ENCODE results near the gene CKS2. TPM values are rescaled to one million over a fixed set of nuclear protein-coding genes. Genes with fewer than 3 reads are reported as not detected.

Gene CKS2
- total and polyA plus RNA-seq, 2 experiments from 2014 or later: 512 to 1,783 TPM

DNA sequence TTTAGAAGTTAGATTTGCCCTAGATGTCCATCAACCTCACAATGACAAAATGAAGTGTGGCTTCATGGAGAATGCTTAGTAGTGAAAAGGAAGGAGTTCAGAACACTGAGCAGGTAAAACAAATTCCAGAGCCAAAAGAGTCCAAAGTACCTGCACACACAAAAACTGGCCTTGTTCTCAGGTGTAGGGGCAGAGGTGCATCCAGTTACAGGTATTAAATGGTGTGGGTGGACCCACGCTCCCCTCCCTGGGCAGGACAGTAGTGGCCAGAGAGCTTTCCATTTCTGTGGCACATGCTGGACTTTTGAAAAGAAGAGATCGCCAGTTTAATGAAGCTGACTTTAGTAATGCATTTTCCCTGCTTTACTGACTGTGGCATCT, 54.5 kb downstream of the CKS2 start:
- H3K4me1 ChIP-seq (ENCODE audit: insufficient read depth): no peaks in the 10 kb centered on the region
- Mint-ChIP-seq H3K27me3 (ENCODE audit: insufficient read depth, low read depth, poor library complexity) (peaks cover 5% of the 10 kb centered on the region), H3K9me3 (no peaks in the 10 kb centered on the region), H3K4me1 (no peaks in the 10 kb centered on the region), H3K27ac (no peak overlapping the region), H3K4me3 (no peak overlapping the region), H3K36me3 (ENCODE audit: low read depth) (peaks cover 18% of the 10 kb centered on the region)
- H3K79me2 ChIP-seq (replicated peaks; ENCODE audit: insufficient read depth): no peaks in the 10 kb centered on the region
- H3F3A ChIP-seq (replicated peaks; ENCODE audit: low read depth): no peaks in the 10 kb centered on the region
- 0 out of 2 replicates have a peak, but pooled peaks cover under 1% of the 10 kb centered on the region for H4K20me1 ChIP-seq (replicated peaks; ENCODE audit: insufficient read depth)
- H3K4me2 ChIP-seq: no peak overlapping the region
- DNase-seq (ENCODE audit: low spot score): no peak
- H3K36me3 ChIP-seq (ENCODE audit: insufficient read depth): peaks cover 10% of the 10 kb centered on the region; the same call in 1 of the 2 replicates
- no peak for ATAC-seq
- H3K27ac ChIP-seq (ENCODE audit: low read depth): no peak overlapping the region
- TF ChIP-seq POLR2AphosphoS5 (IDR thresholded peaks at IDR 0.05; ENCODE audit: low read depth) (no peak), EZH2 (IDR thresholded peaks at IDR 0.05; ENCODE audit: low read depth, unreplicated experiment) (no peak), CREB1 (CRISPR knock-in tag; IDR thresholded peaks at IDR 0.05; ENCODE audit: low read depth) (no peak), STAT1 (IDR thresholded peaks at IDR 0.05; ENCODE audit: unreplicated experiment) (no peak), ZNF331 (CRISPR knock-in tag; IDR thresholded peaks at IDR 0.05; ENCODE audit: low read depth) (no peak), ZNF114 (CRISPR knock-in tag; IDR thresholded peaks at IDR 0.05) (no peak), EZH2phosphoT487 (IDR thresholded peaks at IDR 0.05; ENCODE audit: unreplicated experiment) (no peak)
- TF ChIP-seq, protein P1, sequence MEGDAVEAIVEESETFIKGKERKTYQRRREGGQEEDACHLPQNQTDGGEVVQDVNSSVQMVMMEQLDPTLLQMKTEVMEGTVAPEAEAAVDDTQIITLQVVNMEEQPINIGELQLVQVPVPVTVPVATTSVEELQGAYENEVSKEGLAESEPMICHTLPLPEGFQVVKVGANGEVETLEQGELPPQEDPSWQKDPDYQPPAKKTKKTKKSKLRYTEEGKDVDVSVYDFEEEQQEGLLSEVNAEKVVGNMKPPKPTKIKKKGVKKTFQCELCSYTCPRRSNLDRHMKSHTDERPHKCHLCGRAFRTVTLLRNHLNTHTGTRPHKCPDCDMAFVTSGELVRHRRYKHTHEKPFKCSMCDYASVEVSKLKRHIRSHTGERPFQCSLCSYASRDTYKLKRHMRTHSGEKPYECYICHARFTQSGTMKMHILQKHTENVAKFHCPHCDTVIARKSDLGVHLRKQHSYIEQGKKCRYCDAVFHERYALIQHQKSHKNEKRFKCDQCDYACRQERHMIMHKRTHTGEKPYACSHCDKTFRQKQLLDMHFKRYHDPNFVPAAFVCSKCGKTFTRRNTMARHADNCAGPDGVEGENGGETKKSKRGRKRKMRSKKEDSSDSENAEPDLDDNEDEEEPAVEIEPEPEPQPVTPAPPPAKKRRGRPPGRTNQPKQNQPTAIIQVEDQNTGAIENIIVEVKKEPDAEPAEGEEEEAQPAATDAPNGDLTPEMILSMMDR (conservative IDR thresholded peaks at IDR 0.05; ENCODE audit: low read depth in 2 of 2): no peak
- TF ChIP-seq, protein P2, sequence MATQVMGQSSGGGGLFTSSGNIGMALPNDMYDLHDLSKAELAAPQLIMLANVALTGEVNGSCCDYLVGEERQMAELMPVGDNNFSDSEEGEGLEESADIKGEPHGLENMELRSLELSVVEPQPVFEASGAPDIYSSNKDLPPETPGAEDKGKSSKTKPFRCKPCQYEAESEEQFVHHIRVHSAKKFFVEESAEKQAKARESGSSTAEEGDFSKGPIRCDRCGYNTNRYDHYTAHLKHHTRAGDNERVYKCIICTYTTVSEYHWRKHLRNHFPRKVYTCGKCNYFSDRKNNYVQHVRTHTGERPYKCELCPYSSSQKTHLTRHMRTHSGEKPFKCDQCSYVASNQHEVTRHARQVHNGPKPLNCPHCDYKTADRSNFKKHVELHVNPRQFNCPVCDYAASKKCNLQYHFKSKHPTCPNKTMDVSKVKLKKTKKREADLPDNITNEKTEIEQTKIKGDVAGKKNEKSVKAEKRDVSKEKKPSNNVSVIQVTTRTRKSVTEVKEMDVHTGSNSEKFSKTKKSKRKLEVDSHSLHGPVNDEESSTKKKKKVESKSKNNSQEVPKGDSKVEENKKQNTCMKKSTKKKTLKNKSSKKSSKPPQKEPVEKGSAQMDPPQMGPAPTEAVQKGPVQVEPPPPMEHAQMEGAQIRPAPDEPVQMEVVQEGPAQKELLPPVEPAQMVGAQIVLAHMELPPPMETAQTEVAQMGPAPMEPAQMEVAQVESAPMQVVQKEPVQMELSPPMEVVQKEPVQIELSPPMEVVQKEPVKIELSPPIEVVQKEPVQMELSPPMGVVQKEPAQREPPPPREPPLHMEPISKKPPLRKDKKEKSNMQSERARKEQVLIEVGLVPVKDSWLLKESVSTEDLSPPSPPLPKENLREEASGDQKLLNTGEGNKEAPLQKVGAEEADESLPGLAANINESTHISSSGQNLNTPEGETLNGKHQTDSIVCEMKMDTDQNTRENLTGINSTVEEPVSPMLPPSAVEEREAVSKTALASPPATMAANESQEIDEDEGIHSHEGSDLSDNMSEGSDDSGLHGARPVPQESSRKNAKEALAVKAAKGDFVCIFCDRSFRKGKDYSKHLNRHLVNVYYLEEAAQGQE (IDR thresholded peaks at IDR 0.05; ENCODE audit: unreplicated experiment): no peak
- H3K27me3 ChIP-seq (ENCODE audit: insufficient read depth): no peaks in the 10 kb centered on the region
- no peaks in the 10 kb centered on the region for H3K9me2 ChIP-seq (ENCODE audit: insufficient read depth)
- H3K4me3 ChIP-seq: no peak overlapping the region
- no peak overlapping the region for H2AFZ ChIP-seq

Small RNAs within 50 kb of the gene (microRNA-seq; reads per million reads assigned to microRNA genes)
- not detected for gene MIR3153

Small RNAs within 50 kb of the gene (small RNA-seq; reads per million reads assigned to genes)
- not detected for gene MIR3153 (ENCODE audit: low replicate concordance)

Other genes with a start within 250 kb of the CKS2 start
- 2.5 and 2.9 TPM in 2 replicates for gene SHC3, start 132.4 kb upstream of the CKS2 start, total RNA-seq (2014; rRNA removed; shearing (Covaris generic))
- gene SHC3, start 132.4 kb upstream of the CKS2 start, polyA plus RNA-seq (2016; fragmentation: Nextera tagmentation; extraction: Ambion mirVana): 1.1 and 1.3 TPM in 2 replicates
- 86.8 and 88.1 TPM in 2 replicates for gene SECISBP2, start 7.3 kb downstream of the CKS2 start, total RNA-seq (2014; rRNA removed; shearing (Covaris generic))
- gene SECISBP2, start 7.3 kb downstream of the CKS2 start, polyA plus RNA-seq (2016; fragmentation: Nextera tagmentation; extraction: Ambion mirVana): 71.3 and 77.7 TPM in 2 replicates
- gene SEMA4D, start 186.9 kb downstream of the CKS2 start, total RNA-seq (2014; rRNA removed; shearing (Covaris generic)): 48.0 and 63.0 TPM in 2 replicates
- gene SEMA4D, start 186.9 kb downstream of the CKS2 start, polyA plus RNA-seq (2016; fragmentation: Nextera tagmentation; extraction: Ambion mirVana): 17.1 and 19.3 TPM in 2 replicates